Loucy (cell line): ENCODE data around the gene RRN3.

Source experiments
- EZH2phosphoT487 ChIP-seq: fragments of 200-600 bp; IDR thresholded peaks from 2 replicates; pipeline ENCODE4 v1.6.1; 2018; ENCODE audit warnings: antibody characterized with exemption, mild to moderate bottlenecking, moderate library complexity, borderline replicate concordance
- TF ChIP-seq, protein P1 (sequence below): fragments of 200-600 bp; sonication (generic); conservative IDR thresholded peaks from 2 replicates; pipeline ENCODE4 v1.5.1; 2014; ENCODE audit warnings: mild to moderate bottlenecking, antibody characterized with exemption, low read length

DNA sequence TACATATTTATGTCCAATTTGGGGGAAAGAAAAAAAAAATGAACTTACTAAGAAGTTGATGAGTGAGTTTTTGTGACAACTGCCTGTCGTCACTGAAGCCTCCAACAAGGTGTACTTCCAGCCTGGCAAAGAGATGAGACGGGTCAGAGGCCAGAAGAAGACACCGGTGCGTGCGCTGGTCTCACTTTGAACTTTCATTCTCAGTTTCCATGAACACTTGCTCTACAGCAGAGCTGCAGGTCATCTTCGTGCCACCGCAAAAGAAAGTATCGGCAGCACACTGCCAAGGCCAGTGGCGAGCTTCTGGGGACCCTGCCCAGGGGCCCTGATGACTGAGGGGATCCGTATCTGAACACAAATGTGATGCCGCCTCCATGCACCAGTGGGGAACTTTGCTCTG is 49.8 kb downstream of the RRN3 start:
- TF ChIP-seq, protein P1, sequence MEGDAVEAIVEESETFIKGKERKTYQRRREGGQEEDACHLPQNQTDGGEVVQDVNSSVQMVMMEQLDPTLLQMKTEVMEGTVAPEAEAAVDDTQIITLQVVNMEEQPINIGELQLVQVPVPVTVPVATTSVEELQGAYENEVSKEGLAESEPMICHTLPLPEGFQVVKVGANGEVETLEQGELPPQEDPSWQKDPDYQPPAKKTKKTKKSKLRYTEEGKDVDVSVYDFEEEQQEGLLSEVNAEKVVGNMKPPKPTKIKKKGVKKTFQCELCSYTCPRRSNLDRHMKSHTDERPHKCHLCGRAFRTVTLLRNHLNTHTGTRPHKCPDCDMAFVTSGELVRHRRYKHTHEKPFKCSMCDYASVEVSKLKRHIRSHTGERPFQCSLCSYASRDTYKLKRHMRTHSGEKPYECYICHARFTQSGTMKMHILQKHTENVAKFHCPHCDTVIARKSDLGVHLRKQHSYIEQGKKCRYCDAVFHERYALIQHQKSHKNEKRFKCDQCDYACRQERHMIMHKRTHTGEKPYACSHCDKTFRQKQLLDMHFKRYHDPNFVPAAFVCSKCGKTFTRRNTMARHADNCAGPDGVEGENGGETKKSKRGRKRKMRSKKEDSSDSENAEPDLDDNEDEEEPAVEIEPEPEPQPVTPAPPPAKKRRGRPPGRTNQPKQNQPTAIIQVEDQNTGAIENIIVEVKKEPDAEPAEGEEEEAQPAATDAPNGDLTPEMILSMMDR = no peak
- no peak for TF ChIP-seq EZH2phosphoT487
